Subcutaneous adipose tissue (tissue), 4 donors: Measurements from ENCODE around the gene POU6F2. TPM values are rescaled to one million over a fixed set of nuclear protein-coding genes. Genes with fewer than 3 reads are reported as not detected.

ENCODE experiments used
- CTCF ChIP-seq: fragments of 450-650 bp; IDR thresholded peaks from one replicate; pipeline ENCODE4 v1.5.1; 2016; ENCODE audit warnings: low read depth, mild to moderate bottlenecking, control low read depth, antibody characterized with exemption, moderate library complexity
- total RNA-seq, 4 donors: library from RNA; depleted of rRNA; stranded (reverse); fragments of >200 nt; gene quantifications; one replicate each; pipeline ENCODE4 v1.1.0, GENCODE V29; 2016

POU6F2 gene
- total RNA-seq, 4 donors from 2014 or later, result not detected

DNA sequence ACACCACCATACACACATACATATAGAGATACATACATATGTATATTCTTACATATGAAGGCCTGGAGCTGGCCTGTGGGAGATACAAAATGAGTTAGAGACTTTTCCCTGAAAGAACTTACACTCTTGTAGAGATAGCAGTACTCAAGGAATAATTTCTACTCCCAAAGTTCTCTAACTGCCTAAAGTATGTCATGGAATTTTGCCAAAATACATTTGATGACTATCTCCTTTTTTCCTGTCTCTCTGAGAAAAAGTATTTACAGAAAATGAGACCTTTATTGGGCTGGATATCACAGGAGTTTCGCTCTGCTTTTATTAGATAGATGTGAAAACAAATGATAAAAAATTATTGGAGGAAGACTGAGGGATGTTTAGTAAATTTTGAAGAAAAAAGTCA lies 220.1 kb downstream of the POU6F2 start:
- TF ChIP-seq CTCF, result no peak

DNA sequence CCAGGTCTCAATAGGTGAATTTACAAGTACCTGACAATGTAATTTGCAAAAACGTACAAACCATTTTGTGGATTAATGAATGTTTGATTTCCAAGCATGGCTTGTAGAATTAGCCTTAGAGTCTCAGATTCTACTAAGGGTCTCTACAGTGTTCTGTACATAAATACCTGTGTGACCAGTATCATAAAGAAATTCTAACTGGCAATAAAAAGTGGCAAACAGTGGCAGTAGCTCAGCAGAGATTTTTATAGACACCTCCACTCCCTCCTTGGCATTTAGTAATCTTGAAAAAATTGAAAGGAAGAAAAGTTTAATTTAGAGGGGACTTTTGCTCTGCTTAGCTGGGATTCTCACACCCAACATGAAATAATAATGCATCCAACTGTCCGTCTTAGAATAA lies 220.8 kb downstream of the POU6F2 start:
- no peak for TF ChIP-seq CTCF

DNA sequence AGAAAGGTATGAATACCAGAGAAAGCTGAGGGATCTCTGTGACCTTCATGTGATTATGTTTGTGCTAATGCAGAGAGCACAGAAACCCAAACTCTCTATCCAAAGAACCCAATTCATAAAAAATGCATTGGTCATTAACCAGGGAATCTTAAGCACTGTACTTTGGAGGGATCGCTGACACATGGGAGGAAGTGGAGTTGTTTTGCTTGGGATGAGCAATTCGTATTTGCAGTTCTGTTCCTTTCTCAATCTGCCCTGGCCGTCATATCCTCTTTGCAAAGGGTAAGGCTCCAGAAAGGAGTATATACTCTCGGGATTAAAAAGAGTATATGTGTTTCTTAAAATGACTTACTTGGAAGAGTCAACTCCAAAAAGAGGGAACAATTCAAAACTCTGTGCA lies 221.3 kb downstream of the POU6F2 start:
- no peak for TF ChIP-seq CTCF

- no peak for TF ChIP-seq CTCF
These were observed 222.2 kb downstream of the POU6F2 start for GRCh38 chr7:39199951-39200350.

DNA sequence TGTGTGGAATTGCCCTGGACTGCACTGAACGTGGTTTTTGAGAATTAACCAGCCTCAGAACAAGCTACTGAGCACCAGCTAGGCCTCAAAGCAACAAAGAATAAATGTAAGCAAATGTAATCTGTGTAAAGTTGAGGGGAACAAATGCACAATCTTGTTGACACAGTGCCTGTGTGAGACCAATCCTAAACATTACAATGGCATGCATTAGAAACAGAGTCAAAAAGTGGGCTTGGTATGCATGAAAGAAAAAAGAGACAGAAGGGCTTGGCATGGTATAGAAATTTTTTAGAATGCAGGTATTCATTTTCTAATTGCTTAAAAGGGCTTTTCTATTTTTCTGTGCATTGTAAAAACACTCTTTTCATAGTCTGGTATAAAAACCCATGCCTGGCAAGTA lies 224.3 kb downstream of the POU6F2 start:
- TF ChIP-seq CTCF, result no peak

GRCh38 chr7:39210362-39210761 lies 232.7 kb downstream of the POU6F2 start:
- no peak for TF ChIP-seq CTCF

- no peak for TF ChIP-seq CTCF
These were observed 233.9 kb downstream of the POU6F2 start for GRCh38 chr7:39211581-39211980.

DNA sequence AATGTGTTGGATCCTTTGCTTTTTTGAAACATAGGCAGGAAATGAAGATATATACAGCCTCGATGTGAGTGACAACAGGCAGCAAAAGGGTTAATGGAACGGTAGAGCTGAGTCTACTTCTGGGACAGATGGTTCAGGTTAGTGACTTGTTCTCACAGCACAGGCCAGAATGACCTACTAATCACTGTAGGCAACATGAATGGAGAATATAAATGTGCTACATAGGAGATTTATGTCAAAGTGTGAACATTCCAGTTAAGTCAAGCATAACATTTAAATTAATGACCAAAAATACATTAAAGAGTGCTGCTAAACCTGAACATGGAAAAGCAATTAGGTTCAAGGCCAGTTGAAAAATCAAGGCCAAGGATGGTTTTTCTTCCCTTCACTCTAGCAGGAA lies 235.2 kb downstream of the POU6F2 start:
- no peak for TF ChIP-seq CTCF
